ENCODE data around the gene RIC8A.

- TF ChIP-seq CTCF (IDR thresholded peaks at IDR 0.05): no peak
- TF ChIP-seq POLR2A (IDR thresholded peaks at IDR 0.05): no peak
- TF ChIP-seq POLR2AphosphoS5 (IDR thresholded peaks at IDR 0.05): no peak
- TF ChIP-seq EP300 (IDR thresholded peaks at IDR 0.05): no peak
Observed at GRCh38 chr11:240315-240714, 32.8 kb downstream of the RIC8A start.

Data from sigmoid colon (tissue), 4 donors.